HG02870 (cell line): Measurements from ENCODE around the gene DSE.

Experiments used
- ATAC-seq: cut with Tn5 transposase; IDR thresholded peaks from one replicate; pipeline ENCODE4 v1.9.1; 2021; ENCODE audit warnings: mild to moderate bottlenecking, moderate library complexity; ENCODE audit not compliant: unreplicated experiment

Gene DSE

GRCh38 chr6:116468293-116468692 is 97.5 kb downstream of the DSE start:
- ATAC-seq = no peak

- no peak for ATAC-seq
These were observed 100.8 kb downstream of the DSE start for GRCh38 chr6:116471531-116471930.

DNA sequence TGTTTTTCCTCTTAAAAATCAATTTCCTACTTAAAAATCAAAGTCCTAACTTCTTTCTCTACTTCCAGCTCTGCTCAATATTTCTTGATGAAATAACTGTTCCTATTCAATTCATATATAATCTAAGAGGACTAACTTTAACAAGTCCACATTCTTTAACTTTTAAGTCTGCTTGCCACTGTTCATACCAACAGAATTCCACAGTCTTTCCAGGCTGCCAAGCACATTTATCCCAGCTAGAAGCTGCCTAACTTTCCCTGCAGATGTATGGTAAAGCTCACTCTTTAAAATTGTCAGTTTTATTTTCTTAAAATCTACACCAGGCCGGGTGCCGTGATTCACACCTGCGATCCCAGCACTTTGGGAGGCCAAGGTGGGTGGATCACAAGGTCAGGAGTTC is 102.0 kb downstream of the DSE start:
- ATAC-seq = no peak

GRCh38 chr6:116475141-116475540 is 104.4 kb downstream of the DSE start:
- no peak for ATAC-seq

DNA sequence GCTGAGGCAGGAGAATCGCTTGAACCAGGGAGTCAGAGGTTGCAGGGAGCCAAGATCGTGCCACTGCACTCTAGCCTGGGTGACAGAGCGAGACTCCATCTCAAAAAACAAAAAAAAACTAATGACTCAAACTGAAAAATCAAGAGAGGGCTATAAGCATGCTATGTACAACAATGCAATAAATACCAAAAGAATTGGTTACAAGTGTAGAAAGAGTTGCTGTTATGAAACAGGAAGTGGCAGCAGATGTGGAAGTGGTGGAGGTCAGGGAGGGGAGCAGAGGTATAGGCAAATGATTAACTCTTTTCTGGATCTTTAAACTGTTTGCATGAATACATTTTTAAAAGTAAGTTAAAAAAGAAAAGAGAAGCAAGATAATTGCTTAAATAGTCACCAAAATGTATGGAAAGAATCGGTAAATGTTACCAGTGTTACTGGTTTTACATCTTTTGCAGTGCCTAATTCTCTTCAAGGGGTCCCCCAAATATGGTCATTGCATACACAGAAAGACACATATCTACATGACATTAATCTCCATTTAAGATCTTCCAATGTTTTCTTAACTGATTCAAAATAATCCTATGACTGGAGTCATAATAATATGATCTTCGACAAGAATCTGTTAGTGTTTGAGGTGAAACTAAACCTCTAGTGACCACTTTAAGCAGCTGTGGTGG is 105.4 kb downstream of the DSE start:
- ATAC-seq = peak; percentile 99

GRCh38 chr6:116482780-116483179 is 112.0 kb downstream of the DSE start:
- ATAC-seq = no peak

GRCh38 chr6:116483616-116484015 is 112.9 kb downstream of the DSE start:
- ATAC-seq = no peak

DNA sequence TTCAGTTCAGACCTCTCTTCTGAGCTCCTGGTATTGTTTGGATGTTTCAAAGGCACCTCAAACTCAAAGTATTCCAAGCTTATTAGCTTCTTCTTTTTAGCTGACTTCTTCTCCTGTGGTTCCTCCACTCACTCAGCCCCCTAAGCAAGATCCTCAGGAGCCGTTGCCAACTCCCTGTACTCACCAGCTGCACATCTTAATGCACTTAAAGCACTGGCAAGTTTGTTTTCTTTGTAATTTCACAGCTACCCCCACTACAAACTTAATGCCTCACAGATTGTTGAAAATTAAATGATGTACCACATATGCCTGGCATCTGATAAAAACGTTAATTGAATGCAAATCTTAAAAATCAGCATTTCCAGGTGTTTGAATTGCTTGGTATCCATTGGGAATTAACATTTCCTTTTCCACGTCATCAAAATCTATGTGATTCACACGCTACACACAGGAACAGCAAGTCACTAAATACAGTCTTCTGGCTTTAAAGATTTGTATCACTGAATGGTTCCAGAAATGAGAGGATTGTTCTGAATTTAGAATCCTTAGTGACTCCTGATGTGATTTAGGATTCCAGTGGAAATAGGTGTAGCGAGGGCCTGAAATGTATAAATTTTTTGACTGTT is 114.9 kb downstream of the DSE start:
- no peak for ATAC-seq

DNA sequence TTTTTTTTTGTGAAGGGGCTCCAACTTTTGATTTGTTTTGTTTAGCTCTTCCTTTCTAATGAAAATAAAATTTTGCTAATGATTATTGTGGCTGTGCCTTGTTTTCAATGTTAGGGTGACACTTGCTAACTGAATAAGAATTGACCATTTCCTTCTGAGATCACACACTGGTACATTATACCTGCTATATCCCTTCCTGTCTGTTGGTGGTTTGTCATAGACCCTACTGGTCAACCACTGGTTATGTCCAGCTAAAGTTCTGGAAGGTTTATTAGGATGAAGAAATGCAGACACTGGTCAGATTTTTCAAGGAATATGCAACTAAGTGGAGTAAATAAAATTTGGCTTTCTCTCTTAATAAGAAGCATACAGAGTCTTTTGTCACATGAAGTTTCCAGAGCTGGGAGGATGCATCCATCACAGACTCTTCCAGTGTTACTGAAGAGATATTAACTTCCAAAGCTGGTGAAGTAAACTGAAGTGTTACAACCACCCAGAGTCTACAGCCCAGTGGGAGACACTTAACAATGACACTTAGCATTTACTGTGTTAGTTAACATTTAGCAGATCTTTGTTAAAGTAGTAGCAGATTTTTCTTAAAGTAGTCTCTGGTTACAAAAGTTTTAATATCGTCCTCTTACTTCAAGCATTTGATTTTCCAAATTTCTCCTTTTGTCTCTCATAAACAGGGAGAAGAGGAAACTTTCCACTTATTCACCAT is 121.0 kb downstream of the DSE start:
- no peak for ATAC-seq

GRCh38 chr6:116492331-116493067 is 121.8 kb downstream of the DSE start:
- no peak for ATAC-seq
